H1 (cell line): Measurements from ENCODE around the gene PRSS50. TPM values are rescaled to one million over a fixed set of nuclear protein-coding genes. Genes with fewer than 3 reads are reported as not detected.

Experiments used
- EP300 ChIP-seq, 2 experiments: IDR thresholded peaks; 1 replicate in 1 of 2; 2 replicates in 1 of 2; pipeline ENCODE4 v1.6.1; 2011 to 2012; ENCODE audit warnings: low read depth in 2 of 2, low read length in 2 of 2, mild to moderate bottlenecking in 2 of 2, borderline replicate concordance in 1 of 2, inconsistent platforms in 1 of 2, moderate library complexity in 1 of 2
- JUND ChIP-seq: IDR thresholded peaks from 2 replicates; pipeline ENCODE4 v1.6.1; 2011; ENCODE audit warnings: mild to moderate bottlenecking, improper control_type of control experiment, low read length
- RFX5 ChIP-seq: IDR thresholded peaks from 2 replicates; pipeline ENCODE4 v1.6.1; 2011; ENCODE audit warnings: low read depth, low read length, improper control_type of control experiment, borderline replicate concordance
- YY1 ChIP-seq: IDR thresholded peaks from 2 replicates; pipeline ENCODE4 v1.6.1; 2011; ENCODE audit warnings: low read depth, mild to moderate bottlenecking, low read length
- polyA plus RNA-seq, 7 experiments: library from polyadenylated mRNA; depleted of rRNA in 3 of 7; stranded (reverse) in 5 of 7; unstranded in 2 of 7; fragments of >200 nt in 5 of 7; fragments of 200-250 nt in 2 of 7; gene quantifications; 1 replicate in 5 of 7; 2 replicates in 1 of 7; 4 replicates in 1 of 7; pipeline versions ENCODE4 v1.2.1 to v1.2.3, GENCODE V29; 2011 to 2013; ENCODE audit warnings: missing spikeins in 2 of 7, mixed read lengths in 2 of 7
- total RNA-seq: library from RNA; stranded (reverse); fragmentation: NEBNext Ultra II Directional; extraction: Animal tissue kit (Norgen Biotek cat#: 25700); gene quantifications from 2 replicates; pipeline ENCODE4 v1.2.1, GENCODE V29; 2021

The PRSS50 gene
- total and polyA plus RNA-seq, 2 of the 8 experiments (the other 6 are each of a cell fraction or from before 2014, with no cell fraction given), result 0.47 to 0.71 TPM

GRCh38 chr3:46705751-46706552, 11.7 kb downstream of the PRSS50 start (continued):
- TF ChIP-seq EP300 (IDR thresholded peaks at IDR 0.05; ENCODE audit: borderline replicate concordance in 1 of 2, low read depth in 2 of 2, low read length in 2 of 2) (no peak), JUND (no peak), YY1 (no peak), RFX5 (no peak)
